Measurements from ENCODE around the gene CLASRP.

The CLASRP gene

GRCh38 chr19:45071969-45072790 is 33.3 kb downstream of the CLASRP start:
- ATAC-seq (ENCODE audit: low read depth) (no peak), DNase-seq (ENCODE audit: low spot score) (no peak)
- H3K4me3 ChIP-seq (ENCODE audit: severe bottlenecking), result no peak overlapping the region
- no peak for TF ChIP-seq CTCF (IDR thresholded peaks at IDR 0.05; ENCODE audit: poor library complexity, severe bottlenecking)
- no peak overlapping the region for H3K27ac ChIP-seq (ENCODE audit: poor library complexity, severe bottlenecking)
- no peaks in the 10 kb centered on the region for H3K9me3 ChIP-seq (ENCODE audit: severe bottlenecking)
- peaks cover 4% of the 10 kb centered on the region for H3K4me1 ChIP-seq (ENCODE audit: insufficient read depth, poor library complexity, severe bottlenecking)
- no peaks in the 10 kb centered on the region for H3K27me3 ChIP-seq (ENCODE audit: insufficient read depth, poor library complexity, severe bottlenecking)
- H3K36me3 ChIP-seq (ENCODE audit: low read depth), result peaks cover 31% of the 10 kb centered on the region

GRCh38 chr19:45074744-45075300 is 36.0 kb downstream of the CLASRP start:
- peaks cover 18% of the 10 kb centered on the region for H3K36me3 ChIP-seq (ENCODE audit: low read depth)
- DNase-seq (ENCODE audit: low spot score), result no peak
- no peaks in the 10 kb centered on the region for H3K9me3 ChIP-seq (ENCODE audit: severe bottlenecking)
- no peaks in the 10 kb centered on the region for H3K27me3 ChIP-seq (ENCODE audit: insufficient read depth, poor library complexity, severe bottlenecking)
- peaks cover 4% of the 10 kb centered on the region for H3K4me1 ChIP-seq (ENCODE audit: insufficient read depth, poor library complexity, severe bottlenecking)
- peak overlapping the region; percentile 50 for H3K4me3 ChIP-seq (ENCODE audit: severe bottlenecking)
- H3K27ac ChIP-seq (ENCODE audit: poor library complexity, severe bottlenecking), result peak overlapping the region; percentile 71
- no peak; the same call in 2 of the 3 replicates for ATAC-seq (ENCODE audit: low read depth)
- TF ChIP-seq CTCF (IDR thresholded peaks at IDR 0.05; ENCODE audit: poor library complexity, severe bottlenecking), result no peak

- DNase-seq (ENCODE audit: low spot score) (peak; percentile 93), ATAC-seq (ENCODE audit: low read depth) (peak; percentile 82)
- H3K27me3 ChIP-seq (ENCODE audit: insufficient read depth, poor library complexity, severe bottlenecking), result no peaks in the 10 kb centered on the region
- H3K9me3 ChIP-seq (ENCODE audit: severe bottlenecking), result no peaks in the 10 kb centered on the region
- H3K27ac ChIP-seq (ENCODE audit: poor library complexity, severe bottlenecking), result peak overlapping the region; percentile 71
- TF ChIP-seq CTCF (IDR thresholded peaks at IDR 0.05; ENCODE audit: poor library complexity, severe bottlenecking), result no peak
- H3K4me3 ChIP-seq (ENCODE audit: severe bottlenecking), result peak overlapping the region; percentile 50
- peaks cover 12% of the 10 kb centered on the region for H3K36me3 ChIP-seq (ENCODE audit: low read depth)
- H3K4me1 ChIP-seq (ENCODE audit: insufficient read depth, poor library complexity, severe bottlenecking), result peaks cover 4% of the 10 kb centered on the region
Measured at GRCh38 chr19:45075301-45076028, 36.6 kb downstream of the CLASRP start.

- H3K9me3 ChIP-seq (ENCODE audit: severe bottlenecking), result no peaks in the 10 kb centered on the region
- H3K27ac ChIP-seq (ENCODE audit: poor library complexity, severe bottlenecking), result peak within 1 kb of the TSS; percentile 71
- H3K27me3 ChIP-seq (ENCODE audit: insufficient read depth, poor library complexity, severe bottlenecking), result no peaks in the 10 kb centered on the region
- TF ChIP-seq CTCF (IDR thresholded peaks at IDR 0.05; ENCODE audit: poor library complexity, severe bottlenecking), result no peak
- DNase-seq (ENCODE audit: low spot score) (no peak), ATAC-seq (ENCODE audit: low read depth) (peak; percentile 58)
- H3K4me1 ChIP-seq (ENCODE audit: insufficient read depth, poor library complexity, severe bottlenecking), result peaks cover 4% of the 10 kb centered on the region
- peaks cover 16% of the 10 kb centered on the region for H3K36me3 ChIP-seq (ENCODE audit: low read depth)
- H3K4me3 ChIP-seq (ENCODE audit: severe bottlenecking), result peak within 1 kb of the TSS; percentile 50
Measured at GRCh38 chr19:45076029-45076850, 37.4 kb downstream of the CLASRP start, which contains the start of gene ZNF296. Gene ZNF296, minus strand, starts transcription at chr19:45076478. Its CDS starts 105 bp downstream, at chr19:45076373.
